Anterior cingulate cortex (tissue), 58 donors: ENCODE data around the gene SAMD3.
"Not testable (repeated sequence)": the region's sequence is repeated elsewhere in the genome, so short reads cannot be mapped to it uniquely, and the experiment has no call there.

ENCODE experiments used
- DNase-seq, 58 donors: peaks; one replicate each; lab custom pipeline; 2025; lab: John Stamatoyannopoulos, UW

Gene SAMD3

GRCh38 chr6:130222775-130223174 lies at the start of gene SAMD3:
Gene SAMD3 (minus strand): TSS chr6:130222951. CDS start chr6:130215273, 7,678 bp downstream.
- no peak for DNase-seq

GRCh38 chr6:130269969-130270635 lies 47.4 kb upstream of the SAMD3 start:
- DNase-seq, result no peak

GRCh38 chr6:130265553-130265952 lies 42.8 kb upstream of the SAMD3 start:
- DNase-seq, result not testable (repeated sequence)

- no peak for DNase-seq
Observed at GRCh38 chr6:130262008-130262407, 39.3 kb upstream of the SAMD3 start.

GRCh38 chr6:130261558-130261957 lies 38.8 kb upstream of the SAMD3 start:
- DNase-seq, result not testable (repeated sequence)

- not testable (repeated sequence) for DNase-seq
Observed at GRCh38 chr6:130260614-130261241, 38.0 kb upstream of the SAMD3 start.

- not testable (repeated sequence) for DNase-seq
Observed at GRCh38 chr6:130260050-130260462, 37.3 kb upstream of the SAMD3 start.

GRCh38 chr6:130259557-130259956 lies 36.8 kb upstream of the SAMD3 start:
- DNase-seq, result no peak

- DNase-seq, result no peak
Observed at GRCh38 chr6:130259140-130259539, 36.4 kb upstream of the SAMD3 start.

- no peak for DNase-seq
Observed at GRCh38 chr6:130252527-130253237, 29.9 kb upstream of the SAMD3 start.

GRCh38 chr6:130245267-130245666 lies 22.5 kb upstream of the SAMD3 start:
- no peak for DNase-seq

- DNase-seq, result no peak
Observed at GRCh38 chr6:130244728-130245127, 22.0 kb upstream of the SAMD3 start.

- no peak for DNase-seq
Observed at GRCh38 chr6:130240232-130240631, 17.5 kb upstream of the SAMD3 start.

GRCh38 chr6:130239755-130240154 lies 17.0 kb upstream of the SAMD3 start:
- no peak for DNase-seq

GRCh38 chr6:130233330-130233729 lies 10.6 kb upstream of the SAMD3 start:
- no peak for DNase-seq

GRCh38 chr6:130230531-130230930 lies 7.8 kb upstream of the SAMD3 start:
- DNase-seq, result not testable (repeated sequence)

GRCh38 chr6:130229645-130230044 lies 6.9 kb upstream of the SAMD3 start:
- no peak for DNase-seq

- no peak for DNase-seq
Observed at GRCh38 chr6:130223508-130223907, 757 bp upstream of the SAMD3 start.

- DNase-seq, result no peak
Observed at GRCh38 chr6:130218134-130218533, 4.6 kb downstream of the SAMD3 start.

- no peak for DNase-seq
Observed at GRCh38 chr6:130216620-130217019, 6.1 kb downstream of the SAMD3 start.

- DNase-seq, result no peak
Observed at GRCh38 chr6:130215526-130215925, 7.2 kb downstream of the SAMD3 start.
